RPMI8226 (cell line): ENCODE results near the gene KRT1.
"Not testable (repeated sequence)": the region's sequence is repeated elsewhere in the genome, so short reads cannot be mapped to it uniquely, and the experiment has no call there.

Experiments used
- DNase-seq: peaks from one replicate; pipeline ENCODE4 v3.0.0-alpha.2; 2015

The KRT1 gene

DNA sequence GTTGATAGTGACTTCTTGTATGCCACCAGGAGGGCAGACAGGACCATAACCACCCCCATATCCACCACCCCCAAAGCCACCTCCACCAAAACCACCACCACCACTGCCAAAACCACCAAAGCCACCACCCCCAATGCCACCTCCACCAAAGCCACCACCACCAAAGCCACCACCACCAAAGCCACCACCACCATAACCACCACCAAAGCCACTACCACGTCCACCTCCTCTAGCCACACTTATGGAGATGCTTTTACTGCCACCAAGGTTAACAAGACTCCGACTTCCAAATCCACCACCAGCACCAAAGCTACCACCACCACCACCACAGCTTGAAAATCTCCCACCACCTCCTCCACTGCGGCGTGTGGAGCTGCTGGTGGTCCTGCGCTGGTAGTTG lies 332 bp downstream of the KRT1 start:
- no peak for DNase-seq

DNA sequence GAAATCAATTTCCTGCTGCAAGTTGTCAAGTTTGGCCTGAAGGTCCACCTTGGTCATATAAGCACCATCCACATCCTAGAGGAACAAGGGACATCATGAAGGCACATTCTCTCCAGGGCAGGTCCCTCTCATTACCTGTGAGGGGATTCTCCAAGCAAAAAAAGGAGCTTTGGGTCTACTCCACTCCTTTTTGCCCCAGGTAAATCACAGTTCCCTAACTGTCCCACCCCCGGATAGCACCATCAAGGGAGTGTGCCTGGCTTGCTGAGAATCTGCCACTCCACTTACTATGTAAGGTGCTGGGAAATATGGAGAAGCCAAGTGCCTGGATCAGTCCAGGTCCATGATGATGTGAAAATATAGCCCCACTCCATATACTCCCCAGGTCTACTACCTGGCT lies 2.5 kb downstream of the KRT1 start:
- DNase-seq: no peak

DNA sequence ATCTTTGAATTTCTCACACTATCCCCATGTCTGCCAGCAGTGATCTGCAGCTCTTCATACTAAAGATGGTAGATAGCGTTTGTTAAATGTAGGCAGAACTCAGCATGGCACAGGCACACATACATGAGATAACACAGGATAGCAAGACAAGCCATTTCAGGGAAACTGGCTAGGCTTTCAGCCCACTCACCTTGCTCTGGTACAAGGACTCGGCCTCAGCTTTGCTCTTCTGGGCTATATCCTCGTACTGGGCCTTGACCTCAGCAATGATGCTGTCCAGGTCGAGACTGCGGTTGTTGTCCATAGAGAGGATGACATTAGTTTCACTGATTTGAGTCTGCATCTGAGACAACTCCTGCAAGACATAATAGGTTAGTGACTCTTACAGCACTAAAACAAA lies 3.1 kb downstream of the KRT1 start:
- DNase-seq: no peak

DNA sequence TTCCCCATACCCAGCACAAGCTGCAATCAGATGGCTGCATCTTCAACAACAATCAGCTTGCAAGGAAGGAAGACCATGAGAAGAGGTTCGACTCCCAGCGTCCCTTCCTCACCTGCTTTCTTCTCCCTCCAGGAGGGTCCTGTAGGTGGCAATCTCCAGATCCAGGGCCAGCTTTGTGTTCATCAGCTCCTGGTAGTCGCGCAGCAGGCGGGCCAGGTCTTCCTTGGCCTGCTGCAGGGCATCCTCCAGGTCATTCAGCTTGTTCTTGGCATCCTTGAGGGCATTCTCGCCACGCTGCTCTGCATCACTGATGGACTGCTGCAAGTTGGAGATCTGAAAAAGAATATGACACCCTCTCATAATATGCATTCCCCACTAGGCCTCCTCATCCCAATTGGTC lies 4.0 kb downstream of the KRT1 start:
- DNase-seq: no peak

DNA sequence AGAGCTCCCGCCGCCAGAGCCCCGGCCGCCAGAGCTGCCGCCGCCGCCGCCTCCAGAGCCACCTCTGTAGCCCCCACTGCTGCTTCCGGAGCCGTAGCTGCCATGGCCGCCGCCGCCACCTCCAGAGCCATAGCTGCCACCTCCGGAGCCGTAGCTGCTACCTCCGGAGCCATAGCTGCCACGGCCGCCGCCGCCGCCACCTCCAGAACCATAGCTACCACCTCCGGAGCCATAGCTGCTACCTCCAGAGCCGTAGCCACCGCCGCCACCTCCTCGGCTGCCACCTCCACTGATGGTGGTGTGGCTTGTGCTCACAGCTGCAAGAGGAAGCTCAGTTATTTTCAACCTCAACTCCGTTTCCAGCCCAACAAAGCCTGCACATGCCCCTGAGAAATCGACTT lies 4.9 kb downstream of the KRT1 start:
- DNase-seq: no peak

DNA sequence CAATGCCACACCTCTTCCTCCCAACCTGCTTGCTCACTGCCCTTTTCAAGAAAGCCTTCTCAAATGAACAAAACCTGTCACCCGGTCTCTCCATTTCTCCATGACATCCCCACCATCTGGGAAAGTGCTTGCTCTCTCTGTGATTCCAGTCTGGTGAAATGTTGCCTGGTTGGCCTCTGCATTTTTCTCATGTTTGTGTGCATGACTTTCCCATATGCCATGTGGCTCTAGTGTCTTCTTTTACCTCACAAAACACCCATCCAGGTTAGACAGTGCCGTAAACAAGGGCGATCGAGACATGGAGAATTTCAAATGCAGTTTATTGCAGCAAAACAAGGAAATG lies 5.8 kb downstream of the KRT1 start:
- DNase-seq: no peak

DNA sequence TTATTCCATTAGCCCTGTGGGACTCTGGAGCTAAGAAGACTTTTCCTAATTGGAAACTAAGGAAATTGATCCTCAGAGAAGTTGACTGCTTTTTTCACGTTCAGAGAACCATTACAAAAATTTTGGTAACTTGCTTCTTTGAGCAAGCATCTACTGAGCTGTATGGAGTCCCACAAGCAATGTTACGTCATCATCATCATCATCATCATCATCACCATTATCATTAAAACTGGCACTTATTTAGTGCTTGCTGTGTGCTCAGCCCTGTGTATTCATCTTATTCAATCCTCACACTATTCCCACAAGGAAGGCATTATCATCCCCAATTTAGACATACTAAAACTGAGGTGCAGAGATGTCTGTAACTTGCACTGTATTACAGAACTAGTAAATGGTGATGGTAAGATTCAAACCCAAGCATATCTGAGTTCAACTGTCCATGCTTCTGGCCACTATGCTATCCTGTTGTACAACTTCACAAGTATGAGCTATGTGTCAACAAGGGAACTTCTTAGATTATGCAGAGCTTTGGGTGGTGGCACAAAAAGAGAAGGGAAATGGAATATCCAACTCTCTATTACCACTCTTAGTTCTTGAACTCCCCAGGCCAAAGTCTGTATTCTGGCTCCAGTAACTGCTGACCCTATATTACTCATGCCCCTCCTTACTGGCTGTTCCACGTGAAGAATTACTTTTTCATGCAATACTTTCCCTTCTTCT lies 6.3 kb downstream of the KRT1 start:
- no peak for DNase-seq

DNA sequence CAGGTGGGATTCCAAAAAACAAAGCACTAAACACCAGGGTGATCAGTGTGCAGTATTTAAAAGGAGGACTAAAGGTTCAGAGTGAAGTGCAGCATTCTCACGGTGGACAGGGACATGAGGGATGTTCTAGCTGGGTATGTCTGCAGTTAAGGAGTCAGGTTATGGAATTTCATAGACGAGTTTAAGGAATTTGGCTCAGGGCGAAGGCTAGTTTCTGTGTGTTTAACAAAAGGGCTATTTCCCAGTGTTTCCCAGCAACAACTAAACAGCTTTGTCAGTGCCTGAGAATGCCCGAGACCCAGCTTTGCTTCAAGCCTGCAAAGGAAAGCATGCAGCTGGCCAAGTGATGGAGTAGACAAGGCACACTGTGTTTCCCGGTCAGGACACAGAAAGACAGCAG lies 7.0 kb downstream of the KRT1 start:
- DNase-seq: no peak

DNA sequence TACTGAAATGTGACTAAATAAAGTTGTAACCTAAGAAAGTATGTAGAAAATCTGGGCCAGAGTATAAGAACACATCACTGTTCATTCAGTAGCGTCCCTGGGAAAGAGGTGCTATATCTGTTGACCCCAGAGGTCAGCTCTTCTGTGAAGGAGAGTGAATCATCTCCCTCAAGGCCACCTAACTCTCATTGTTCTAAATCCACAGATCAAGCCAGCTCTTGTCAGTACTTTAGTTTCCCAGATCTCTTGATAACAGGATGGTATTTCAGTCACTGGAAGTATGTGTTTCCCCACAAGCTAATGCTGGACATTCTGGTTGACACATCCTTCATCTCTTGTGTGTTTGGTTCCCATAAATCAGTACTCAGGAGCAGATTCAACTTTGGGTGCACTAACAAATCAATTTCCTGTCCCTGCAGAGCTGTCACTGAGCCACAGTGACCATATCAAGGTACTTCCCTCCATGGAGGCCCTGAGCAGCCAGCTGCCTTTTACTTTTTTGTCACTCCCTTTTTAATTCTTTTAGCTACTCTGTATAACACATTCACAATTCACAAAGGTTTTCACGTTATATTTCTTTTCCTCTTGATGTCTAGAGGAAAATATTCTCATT lies 7.8 kb downstream of the KRT1 start:
- DNase-seq: no peak

DNA sequence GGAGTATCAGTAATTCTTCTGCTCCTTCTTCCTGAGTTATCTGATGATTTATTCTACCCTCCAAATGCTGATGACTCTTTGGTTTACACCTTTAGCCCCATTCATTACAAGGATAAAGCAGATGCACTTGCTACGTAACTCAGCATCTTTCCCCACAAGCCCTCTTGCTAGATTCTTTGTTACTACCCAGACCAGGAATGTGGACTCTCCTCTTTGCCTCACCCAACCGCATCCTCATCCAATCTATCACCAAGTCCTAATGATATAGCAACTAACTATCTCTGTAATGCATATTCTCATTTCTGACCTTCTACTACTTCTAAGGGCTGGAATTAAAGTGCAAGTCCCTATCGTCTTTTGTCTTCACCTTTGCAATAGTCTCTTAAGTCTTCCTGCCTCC lies 9.2 kb downstream of the KRT1 start:
- no peak for DNase-seq

DNA sequence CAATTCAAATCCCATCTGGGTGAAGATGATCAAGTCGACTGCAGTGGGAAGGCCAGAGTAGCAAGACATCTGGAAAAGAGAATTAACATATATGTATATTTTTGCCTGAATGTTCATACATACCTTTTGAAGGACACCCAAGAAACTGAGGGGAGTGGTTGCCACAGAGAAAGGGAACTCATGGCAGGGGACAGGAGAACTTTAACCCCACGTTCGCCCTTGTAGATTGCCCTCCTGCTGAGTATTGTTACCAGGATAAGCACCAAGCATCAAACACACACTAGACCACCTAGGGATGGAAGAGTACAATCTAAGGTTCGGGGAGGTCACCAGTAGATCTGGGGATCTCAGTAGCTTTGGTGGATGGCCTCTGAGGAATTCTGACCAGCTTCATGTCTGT lies 9.7 kb downstream of the KRT1 start:
- DNase-seq: no peak

DNA sequence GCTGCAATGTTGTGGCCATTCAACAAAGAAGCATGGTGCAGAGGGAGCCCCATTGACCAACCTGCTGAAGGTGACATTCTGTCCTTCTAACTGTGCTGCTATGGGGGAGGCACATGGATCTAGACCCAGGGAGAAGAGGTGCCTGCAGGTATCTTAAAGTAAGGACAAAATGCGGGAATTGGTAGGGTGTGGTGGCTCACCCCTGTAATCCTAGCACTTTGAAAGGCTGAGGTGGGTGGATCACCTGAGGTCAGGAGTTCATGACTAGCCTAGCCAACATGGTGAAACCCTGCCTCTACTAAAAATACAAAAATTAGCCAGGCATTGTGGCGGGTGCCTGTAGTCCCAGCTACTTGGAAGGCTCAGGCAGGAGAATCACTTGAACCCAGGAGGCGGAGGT lies 10.3 kb downstream of the KRT1 start:
- DNase-seq: not testable (repeated sequence)

DNA sequence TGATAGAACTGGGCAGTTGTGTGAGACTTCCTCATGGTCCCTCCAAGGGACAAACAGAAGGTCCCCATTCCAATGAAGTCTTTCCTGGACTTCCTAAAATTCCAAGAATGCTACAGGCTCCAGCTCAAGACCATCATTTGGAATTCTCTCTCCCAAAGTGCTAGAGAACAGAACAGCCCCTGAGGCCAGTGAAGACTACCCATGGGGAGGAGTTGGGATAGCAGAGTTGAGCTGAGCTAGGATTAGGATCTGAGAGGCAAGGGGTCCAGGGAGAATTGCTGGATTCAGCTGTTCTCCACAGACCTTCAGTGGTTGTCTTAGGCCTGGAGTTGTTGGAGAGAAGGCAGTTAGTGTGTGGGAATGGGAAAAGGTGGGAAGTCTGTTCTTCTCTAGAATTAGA lies 10.8 kb downstream of the KRT1 start:
- no peak for DNase-seq

DNA sequence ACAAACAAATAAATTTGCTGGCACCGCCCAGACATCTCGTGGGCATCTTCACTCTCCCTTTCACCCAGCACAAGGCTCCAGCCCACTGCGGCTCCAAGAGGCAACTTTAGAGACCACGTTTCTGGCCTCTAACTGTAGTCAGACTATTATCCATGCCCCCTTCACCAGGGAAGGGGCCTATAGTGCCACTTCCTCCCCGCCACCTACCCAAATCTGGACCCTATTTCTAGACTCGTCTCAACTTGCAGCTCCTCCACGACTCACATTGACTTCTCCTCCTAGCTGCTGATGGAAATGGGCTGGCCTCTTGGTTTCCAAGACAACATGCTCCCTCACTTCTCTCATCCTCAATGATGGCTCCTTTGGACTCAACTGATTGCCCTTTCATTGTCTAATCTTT lies 12.3 kb downstream of the KRT1 start:
- no peak for DNase-seq

DNA sequence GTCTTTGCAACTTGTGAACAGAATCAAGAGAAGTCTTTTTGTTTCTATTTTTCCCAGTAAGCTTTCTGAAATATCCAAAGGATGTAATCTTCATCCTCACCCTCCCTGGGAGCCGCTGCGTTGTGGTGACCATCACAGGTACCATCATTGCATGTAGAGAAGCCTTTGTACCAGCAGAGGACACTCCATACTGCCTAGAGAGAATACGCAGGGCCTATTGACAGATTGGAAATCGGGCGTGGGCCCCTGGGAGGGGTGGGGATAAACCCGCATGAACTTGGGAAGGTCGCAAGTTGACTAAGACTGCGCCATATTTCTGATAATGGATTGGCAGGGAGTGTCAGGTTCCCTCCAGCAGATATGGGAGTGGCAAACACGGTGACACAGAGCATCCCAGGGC lies 12.7 kb downstream of the KRT1 start:
- no peak for DNase-seq

DNA sequence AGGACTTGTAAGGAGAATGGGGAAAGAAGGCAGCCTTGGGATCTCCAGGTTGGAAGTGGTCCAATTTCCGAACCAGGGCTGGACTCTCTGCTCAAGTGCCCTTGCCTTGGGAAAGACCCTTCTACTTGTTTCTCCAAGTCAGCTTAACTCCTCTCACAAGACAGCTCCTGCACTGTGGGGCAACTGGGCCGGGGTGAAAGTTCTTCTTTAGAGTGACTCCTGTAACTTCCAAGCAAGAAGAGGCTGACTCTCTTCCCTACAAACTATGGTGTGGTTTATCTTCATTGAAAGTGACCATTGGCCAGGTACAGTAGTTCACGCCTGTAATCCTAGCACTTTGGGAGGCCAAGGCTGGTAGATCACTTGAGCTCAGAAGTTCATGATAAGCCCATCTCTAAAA lies 13.7 kb downstream of the KRT1 start:
- no peak for DNase-seq

DNA sequence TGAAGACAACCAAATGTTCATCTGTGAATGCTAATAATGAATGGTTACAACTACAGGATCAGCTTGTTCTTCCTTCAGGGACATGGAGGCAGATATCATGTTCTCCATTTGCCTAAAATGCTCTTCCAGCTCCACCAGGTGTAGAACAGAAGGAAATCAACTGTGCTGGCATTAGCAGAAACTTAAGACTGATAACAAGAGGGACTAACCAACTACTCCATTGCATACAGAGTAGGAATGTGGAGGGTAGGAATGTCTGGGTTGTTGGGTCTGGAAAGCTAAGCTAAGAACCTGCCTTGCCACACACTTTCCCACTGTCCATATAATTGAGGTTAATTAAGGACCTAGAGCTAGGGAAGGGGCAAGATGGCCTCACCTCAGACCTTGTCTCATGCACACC lies 16.8 kb downstream of the KRT1 start:
- no peak for DNase-seq

DNA sequence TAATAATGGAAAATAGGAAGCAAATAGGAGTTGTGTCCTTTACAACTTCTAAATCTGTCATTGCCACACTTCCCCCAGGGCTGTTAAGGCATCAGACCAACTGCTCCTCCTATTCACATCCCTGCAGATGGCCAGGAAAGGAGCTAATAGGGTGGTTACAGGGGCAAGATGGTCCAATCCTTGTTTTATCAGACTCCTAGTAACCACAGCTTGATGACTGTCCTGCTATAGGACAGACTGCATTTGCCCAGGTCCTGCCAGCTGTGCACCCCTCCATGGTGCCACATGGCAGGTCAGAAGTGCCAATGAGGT lies 17.3 kb downstream of the KRT1 start:
- no peak for DNase-seq

DNA sequence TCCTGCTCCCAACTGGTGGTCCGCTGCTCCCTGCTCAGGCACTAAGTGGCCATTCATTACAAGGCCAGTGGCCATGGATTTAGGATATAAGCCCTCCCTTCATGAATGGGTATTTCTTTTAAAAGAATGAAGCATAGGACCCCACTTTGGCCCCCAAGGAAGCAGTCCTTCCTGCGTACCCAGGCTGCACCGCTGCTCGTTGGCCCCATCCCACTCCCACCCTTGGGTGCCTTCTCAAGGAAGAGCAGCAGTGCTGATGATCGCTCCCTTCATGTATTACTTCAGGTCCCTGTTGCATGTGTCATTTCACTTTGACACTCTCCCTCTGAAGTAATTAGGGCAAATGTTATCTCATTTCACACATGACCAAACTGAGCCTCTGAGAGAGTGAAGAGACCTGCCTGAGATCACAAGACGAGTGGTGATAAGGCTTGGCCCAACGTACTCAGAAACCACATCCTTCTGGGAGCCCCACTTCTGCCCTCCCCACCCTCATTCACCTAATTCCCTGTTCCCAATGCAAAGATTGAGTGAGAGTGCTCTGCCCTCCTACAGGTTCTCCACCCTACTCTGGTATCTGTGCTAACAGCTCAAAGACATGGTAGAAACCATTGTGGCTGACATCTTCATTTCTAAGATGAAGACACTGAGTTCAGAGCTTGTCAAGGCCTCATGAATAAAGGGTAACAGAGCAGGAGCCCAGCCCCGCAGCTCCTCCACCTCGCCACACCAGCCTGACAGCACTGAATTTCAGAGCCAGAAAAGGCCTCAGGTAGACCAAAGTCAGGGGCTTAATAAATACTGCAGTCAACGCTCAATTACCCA lies 17.9 kb downstream of the KRT1 start:
- DNase-seq: no peak

DNA sequence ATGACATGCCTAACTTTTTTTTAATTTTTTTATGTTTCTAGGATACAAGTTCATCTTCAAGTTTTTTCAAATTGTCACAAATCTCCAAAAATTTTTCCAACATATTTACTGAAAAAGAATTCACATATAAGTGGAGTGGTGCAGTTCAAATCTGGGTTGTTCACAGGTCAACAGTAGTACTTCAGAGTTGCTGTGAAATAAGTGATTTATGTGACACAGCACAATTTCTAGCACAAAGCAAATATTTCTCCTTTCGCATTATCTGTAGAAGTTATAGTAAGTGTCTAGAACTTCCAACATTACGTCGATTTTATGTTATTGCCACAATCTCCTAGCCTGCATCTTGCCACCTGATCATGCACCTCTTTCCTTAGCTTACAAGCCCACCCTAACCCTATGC lies 18.5 kb downstream of the KRT1 start:
- no peak for DNase-seq

DNA sequence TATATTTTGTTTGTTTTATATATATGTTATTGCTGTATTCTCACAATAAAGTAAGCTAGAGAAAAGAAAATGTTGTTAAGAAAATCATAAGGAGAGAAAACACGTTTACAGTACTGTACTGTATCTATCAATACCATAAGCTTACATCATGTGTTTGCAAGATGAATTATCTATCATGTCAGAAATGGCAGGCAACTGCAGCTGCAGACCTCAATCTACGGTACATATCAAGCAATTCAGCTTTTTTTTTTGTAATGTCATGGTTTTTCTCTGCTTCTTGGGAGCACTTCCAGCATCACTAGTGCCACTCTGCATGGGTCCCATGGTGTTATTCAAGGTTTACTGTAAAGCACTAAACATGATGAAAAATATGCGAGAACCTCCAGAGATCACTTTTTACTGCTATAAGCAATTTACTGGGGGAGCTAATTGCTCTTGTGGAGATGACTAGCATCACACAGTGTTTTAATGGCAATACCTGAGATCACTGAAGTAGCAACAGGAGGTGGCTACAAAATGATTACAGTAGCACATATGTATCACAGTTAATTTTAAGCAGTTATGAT lies 19.2 kb downstream of the KRT1 start:
- DNase-seq: no peak

DNA sequence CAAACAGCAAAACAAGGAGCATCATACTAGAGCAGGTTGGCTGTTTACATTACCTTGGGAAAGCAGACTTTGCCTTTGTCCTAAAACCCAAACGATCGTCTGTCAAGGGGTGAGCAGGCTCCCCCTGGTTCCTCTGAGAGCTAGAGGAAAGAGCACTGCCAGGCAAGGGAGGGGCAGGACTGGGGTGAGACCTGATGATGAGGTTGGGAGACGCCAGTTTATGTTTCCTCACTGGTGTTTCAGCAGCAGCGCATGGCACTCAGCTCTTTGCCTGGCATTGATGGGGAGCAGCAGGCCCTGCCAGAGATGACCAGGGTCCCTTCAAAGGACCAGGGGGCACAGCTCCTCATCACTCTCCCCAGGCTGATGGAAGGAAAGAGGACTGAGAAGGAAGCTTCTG lies 20.3 kb downstream of the KRT1 start:
- DNase-seq: no peak

DNA sequence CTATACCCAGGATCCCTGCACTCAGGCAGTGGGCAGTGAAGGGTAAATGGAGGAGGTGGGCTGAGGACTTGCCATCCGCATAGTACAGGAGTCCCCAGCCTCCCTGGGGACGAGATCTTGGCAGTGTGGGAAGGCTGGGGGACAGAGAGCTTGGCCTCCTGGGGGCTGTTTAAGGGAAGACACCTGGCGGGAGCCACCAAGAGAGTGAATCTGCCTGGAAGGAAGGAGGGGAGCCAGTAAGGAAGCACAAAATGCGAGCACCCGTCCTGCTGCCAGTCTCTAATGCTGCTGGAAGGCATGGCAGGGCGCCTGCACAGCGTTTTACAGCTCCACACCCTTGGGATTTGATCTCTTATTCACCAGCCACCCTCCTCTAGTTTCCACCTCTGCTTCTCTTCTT lies 20.8 kb downstream of the KRT1 start:
- DNase-seq: no peak

DNA sequence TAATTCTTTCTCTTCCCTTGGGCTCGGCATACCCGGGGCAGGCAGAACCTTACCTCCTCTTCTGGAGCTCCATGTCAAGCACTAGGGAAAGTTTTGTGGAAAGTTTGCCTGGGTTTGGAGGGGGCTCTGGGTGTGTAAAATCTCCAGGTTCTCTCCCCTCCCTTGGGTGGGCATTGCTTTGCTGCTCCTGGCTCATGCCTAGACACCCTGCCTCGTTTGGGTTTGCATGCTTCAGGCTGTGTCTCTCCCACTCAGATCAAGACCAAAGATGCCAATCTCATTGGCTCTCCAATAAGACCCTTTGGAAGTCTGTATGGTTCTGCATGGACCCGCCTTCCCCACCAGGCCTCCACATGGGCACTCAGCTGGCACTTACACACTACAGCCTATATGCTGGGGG lies 22.0 kb downstream of the KRT1 start:
- no peak for DNase-seq
